GDM1 (cell line): ENCODE results near the gene TMEM252.
A peak's percentile ranks its signal among the peaks of the same experiment; 100 is the strongest.

Experiments used
- DNase-seq: peaks from one replicate; lab custom pipeline; 2025; lab: John Stamatoyannopoulos, UW

The TMEM252 gene, protein sequence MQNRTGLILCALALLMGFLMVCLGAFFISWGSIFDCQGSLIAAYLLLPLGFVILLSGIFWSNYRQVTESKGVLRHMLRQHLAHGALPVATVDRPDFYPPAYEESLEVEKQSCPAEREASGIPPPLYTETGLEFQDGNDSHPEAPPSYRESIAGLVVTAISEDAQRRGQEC

DNA sequence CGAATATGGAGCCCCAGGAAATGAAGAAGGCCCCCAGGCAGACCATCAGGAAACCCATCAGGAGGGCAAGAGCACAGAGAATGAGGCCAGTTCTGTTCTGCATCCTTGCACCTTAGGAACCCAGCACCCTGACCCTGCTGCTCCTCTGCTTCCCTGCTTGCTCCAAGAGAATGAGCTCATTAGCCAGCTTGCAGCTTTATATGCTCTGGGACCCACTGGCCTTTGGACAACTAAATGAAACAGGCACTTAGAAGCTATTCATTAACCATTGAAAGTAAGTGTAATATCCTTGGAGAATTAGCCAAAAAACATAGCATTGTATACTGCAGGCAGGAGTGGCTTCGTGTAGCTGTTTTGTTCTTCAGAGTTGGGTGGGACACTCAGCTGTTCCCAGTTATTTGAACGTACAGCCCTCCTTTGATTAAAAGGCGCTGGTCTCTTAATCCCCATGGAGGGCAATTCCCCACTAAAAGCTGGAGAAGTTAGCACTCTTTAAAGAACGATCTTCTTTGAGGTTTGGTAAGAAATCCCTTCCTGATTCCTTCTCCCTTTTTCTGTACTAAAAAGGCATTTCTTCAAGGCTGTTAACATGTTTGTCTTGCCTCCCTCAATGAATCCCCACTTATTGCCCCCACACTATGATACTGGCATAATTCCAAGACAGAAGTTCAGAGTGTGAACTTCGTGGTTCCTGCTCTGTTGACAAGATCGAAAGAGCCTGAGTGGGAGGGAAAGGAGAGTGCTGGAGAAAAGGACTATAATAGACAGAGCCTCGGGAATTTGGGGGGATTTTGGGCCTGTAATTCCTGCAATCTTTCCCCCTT, at the start of gene TMEM252:
Gene TMEM252, minus strand, starts transcription at position 172 of the 824 bp plus-strand sequence. Its CDS starts 69 bp downstream, at position 103.
- DNase-seq: no peak

DNA sequence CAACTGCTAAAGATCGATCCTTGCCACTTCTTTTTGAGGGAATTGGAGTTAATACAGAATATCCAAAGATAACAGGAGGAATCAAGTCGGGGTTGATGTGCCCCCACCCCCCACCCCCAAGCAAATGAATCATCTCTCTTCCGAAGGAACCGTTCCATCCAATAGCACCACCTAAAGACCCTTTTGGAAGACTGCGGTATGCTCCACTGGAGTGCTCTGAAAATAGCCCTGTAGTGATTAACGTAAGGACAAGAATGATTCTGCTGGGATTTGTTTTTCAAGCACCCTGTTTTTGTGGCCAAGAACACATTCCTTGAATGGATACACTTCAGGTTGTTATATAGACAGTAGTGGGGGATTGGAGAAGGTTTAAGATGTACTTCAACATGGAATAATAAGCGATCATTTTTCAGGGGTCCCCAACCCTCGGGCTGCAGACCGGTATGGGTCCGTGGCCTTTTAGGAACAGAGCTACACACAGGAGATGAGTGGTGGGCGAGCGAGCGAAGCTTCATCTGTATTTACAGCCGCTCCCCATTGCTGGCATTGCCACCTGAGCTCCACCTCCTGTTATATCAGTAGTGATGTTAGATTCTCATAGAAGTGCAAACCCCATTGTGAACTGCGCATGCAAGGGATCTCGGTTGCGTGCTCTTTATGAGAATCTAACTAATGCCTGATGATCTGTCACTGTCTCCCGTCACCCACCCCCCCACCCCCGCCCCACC, 44.5 kb upstream of the TMEM252 start:
- DNase-seq: no peak

DNA sequence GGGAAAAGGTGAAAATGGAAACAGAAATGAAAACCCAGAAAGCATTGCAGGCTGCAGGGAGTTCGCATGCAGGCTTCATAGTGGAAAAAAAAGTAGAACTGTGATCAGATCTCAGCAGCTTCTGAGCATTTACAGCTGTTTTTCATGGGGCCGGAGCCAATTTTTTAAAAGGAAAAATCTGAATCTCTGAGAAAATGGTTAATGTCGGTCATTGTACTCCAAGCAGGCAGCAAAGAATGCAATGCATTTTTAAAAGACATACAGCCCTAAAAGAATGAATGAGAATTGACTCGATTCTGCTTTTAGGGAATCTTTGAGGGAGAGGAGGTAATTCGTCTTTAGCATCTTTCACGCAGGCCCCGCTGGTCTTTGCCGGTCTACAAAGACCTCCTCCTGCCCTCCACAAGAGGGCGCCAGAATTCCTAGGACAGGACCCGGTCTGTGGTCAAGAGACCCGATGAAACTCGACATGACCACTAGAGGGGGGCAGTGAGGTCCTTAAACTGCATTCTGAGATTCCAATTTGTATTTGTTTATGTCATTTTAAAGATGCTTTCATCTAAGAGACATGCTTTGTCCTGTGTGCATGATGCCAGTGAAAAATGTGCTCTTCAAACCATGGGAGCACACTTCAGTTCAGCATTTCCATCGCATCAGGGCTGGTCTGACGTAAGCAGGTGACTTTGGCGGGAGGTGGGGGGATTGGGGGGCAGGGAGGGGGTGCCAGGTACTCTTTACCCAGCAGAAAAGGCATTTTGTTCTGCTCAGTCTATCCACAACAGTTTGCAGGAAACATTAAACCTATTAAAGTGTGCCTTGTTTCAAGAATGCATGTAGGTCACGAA, 43.7 kb upstream of the TMEM252 start:
- DNase-seq: peak; percentile 75

DNA sequence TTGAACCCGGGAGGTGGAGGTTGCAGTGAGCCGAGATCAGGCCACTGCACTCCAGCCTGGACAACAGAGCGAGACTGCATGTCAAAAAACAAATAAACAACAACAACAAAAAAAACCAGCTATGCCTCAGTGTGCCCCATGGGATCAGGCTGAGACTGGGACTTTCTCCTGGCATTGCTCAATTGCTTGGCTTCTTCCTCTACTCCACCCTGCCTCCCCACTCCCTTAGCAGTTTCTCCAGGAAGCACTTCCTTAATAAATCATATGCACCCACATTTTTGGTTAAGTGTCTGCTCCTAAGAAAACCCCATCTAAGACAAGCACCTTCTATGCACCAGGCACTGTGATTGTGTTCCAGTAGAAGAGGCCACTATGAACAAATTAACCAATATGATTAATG, 41.0 kb upstream of the TMEM252 start:
- DNase-seq: no peak

DNA sequence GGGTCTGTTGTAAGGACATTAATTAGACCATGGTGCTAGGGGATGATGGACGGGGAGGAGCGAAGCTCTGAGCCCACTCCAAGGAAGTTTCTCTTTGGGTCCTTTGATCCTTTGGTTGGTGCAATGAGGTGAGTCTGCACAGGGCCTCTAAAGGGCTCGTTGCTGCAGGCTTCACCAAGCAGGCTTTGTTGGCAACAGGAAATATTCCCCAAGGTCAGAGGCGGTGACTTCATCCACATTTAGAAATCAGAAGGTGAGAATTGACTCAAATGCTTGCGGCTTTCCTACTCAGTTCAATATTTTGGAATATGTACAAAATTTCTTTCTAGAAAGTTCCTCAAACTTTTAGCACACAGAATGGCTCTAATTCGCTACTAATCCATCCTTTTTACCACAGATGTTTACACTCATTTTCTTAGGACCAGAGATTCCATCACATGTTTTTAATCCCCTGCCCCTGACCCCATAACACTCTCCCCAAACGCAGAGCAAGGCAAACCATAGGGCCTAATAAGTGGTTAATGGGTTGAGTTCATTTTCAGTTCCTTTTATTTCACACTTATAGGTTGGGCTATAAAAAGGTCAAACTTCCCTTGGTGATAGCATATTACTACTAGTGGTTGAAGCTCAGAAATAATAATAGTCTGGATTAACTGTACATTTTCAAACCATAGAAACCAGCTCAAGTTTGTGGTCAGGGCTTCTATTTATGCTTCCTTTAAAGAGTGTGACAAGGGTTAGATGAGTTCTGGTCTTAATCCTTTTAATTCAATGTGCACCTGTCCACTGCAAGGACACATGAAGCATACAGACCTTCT, 37.3 kb upstream of the TMEM252 start:
- DNase-seq: no peak

DNA sequence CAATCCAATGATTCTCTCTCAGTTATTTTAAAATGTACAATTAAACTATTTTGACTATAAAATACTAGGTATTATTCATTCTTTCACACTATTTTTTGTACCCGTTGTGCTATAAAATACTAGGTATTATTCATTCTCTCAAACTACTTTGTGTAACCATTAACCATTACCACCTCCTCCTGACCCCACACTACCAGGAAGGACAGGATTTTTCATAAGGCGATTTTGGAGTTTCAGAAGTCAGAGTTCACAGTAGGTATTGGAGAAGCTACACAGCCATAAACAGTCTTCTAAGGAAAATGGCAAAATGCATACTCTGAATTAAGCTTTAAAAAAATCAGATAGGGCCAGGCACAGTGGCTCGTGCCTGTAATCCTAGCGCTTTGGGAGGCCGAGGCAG, 35.1 kb upstream of the TMEM252 start:
- DNase-seq: no peak

DNA sequence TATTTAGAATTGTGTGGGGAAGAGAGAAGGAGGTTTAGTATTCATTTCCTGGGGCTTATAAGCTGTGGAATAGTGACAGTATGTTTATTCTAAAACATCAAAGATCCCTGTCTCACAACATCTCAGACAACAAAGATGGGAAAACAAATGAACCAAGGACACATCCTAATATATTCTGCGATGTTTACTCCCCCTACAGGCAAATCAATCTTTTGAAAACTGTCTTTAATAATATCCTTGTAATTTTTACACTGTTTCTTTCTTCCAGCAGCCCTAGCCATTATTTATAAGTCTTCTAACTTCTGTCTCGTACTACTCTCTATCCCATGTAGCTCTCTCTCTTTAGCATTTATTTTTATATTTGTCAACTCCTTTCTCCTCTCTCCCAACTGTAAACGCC, 33.5 kb upstream of the TMEM252 start:
- no peak for DNase-seq

DNA sequence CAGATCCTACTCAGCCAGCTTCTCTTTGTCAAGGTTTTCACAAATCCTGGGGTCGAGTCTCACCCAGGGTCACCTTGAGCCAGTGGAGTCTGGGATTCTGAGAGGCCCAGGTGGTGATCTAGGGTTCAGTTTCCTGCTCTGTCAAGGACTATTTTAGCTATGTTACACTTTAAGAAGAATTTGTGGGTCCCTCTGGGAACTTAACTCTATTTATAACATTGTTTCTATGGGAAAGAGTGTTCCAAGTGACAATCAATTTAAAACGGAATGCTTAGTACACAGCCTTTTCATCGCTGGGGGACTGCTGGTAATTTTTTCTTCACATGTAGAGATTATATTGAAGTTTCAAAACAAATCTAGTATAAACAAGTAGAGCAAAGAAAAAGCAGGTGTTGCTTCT, 26.9 kb upstream of the TMEM252 start:
- no peak for DNase-seq

DNA sequence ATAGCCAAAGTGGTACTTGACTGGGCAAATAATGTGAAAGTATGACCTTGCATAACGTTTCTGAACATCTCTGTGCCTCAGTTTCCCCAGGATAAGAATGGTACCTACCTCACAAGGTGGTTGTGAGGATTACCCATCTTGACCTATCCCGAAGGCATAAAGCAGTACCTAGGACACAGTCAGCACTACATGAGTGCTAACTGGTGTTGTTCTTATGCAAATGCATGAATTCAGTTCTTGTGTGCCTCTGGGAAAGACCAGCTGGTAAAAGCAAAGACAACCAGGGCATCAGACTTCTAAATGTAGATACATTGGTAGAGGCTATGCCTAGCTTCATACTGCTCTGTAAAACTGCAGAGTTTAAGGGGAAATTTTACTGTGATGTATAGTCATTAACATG, 21.8 kb upstream of the TMEM252 start:
- no peak for DNase-seq

DNA sequence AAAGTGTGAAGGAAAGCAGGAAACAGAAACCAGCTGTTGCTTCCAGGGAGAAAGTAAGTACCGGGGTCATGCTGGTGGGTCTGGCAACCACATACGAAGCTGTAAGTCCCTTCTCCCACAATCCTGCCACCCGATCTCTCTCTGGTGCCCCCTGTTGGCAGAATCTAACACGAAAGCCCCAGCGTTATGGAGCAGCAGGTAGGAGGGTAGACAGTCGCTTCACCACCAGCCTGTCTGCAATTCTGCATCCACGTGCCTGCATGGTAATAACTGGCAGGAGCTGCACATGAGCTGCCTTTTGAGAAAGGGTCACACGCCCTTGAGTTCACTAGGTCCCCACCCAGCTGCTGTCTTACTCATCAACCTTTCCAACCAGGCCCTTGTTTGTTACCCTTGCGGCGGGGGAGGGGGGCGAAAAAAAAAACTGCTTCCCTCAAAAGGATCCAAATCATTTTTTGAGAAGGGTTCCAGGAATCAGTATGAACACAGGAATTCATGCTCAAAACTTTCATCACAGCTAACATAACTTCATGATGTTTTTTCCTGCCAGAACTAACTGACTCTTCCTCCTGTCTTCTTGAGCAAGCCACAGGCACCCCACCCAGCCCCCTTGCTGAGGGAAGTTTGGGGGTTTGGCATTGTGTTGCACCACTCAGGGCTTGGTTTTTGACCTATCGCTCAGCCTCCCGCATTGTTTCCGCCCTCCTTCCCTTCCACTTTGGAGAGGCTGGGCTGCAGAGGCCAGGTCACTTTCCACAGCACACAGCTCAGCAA, 19.6 kb upstream of the TMEM252 start:
- peak; percentile 30 for DNase-seq

DNA sequence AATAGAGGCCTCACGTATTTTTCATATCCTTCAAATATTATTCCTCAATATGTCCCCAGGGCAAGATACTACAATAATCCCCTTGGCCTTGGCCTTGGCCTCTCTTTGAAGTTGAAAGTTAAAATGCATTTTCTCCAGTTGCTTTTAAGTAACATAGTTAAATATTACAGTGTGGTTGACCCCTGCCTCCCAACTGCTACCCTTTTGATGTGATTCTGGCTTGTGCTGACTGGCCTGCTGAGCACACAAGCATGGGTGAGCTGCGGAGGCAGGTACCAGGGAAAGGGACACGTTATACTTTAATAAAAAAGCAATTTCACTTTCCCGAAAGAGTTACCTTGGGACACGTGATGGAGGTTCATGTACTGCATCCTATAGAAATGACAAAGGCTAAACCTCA, 17.9 kb upstream of the TMEM252 start:
- DNase-seq: no peak

DNA sequence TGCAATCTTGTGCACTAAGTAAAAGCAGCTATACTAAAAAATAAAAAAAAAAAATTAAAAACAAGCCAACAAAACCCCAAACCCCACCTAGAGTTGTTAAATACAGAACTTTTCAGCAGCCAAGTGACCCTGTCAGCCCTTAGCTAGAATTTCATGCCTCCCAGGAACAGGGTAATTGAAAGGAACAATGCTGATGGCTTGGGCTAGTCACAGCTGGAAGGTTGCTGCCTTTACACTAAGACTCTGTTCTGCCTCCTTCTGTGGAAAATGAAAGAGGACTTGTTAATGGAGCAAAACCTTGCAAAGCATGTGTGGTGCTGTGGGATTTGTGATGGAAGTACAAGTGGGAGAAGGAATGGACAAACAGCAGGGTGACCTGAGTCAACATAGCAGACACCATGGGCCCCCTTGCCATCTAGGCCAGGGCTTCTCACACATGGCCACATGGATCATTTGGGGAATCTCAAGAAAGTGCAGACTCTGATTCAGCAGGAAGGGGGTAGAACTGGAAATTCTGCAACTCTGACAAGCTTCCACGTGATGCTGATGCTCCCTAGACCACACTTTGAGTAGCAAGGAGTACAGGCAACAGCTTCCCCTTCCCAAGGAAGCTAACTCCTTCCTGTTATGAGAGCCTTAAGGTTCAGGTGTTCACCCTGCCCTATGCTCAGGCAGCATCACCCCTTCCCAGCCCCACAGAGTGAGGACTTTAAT, 14.9 kb upstream of the TMEM252 start:
- no peak for DNase-seq

DNA sequence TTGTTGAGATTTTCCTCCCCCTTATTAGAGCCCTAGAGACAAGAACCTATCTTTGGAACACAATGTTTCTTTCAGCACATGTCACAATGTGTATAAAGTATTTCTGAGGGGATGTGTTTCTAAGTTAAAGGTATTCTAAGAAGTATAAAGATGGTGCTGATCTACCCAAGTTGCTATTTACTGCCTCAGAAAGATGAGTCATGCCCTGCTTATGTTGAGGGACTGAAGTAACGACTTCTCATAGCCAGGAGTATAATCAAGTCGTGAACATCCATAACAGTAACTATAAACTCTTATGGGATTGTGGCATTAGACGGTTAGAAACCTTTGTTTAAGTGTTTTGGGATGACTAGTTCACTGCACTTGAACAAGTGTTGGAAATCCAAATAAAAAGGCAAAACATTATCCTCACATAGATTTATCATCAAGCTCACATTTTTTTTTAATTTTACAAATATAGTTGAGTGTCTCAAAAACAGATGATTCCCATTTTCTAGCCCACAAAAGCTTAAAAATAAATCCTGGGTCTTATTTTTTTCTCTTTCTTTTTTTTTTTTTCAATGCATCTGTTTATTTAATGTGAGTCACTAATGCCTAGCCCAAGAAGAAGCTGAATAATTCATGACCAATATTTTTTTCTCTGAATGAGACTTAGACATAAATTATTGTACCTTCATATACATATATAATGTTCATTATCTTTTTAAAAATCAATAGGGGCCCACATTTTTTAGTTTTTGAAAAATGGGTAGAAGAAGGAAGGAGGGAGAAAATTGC, 12.2 kb upstream of the TMEM252 start:
- DNase-seq: no peak

DNA sequence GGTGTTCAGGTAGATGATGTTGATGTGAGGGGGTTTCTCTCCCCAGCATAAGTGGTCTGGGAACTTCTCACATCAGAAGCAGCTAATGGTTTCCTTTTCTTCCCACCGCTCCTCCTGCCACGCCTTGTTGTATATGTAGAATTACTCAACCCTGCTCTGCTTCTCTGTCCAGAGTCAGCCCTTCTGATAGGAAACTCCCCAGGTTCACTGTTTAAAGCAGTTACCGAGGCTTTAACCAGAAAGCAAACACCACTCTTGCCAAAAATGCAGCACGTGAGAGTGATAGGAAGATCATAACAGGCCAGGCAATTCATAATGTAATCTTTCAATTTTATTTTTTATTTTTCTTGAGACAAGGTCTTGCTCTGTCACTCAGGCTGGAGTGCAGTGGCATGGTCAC, 10.5 kb upstream of the TMEM252 start:
- DNase-seq: no peak

DNA sequence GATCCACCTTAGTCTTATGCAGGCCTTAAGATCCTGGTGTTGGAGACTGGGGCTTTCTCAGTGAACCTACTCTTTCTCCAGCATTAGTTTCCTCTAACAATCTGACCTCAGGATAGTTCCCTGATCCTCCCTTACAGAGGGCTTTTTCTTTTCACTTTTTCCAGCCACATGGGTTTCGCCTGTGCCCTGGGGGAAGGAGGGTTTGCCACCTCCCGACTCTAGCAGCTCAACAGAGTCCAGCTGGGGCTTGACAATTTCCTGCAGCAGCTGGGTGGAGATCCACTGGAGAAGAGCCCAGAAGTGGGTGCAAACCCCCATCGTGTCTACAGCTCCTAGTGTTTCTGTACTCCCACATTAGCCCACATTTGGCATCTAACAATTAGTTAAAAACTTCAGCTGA, 7.6 kb upstream of the TMEM252 start:
- no peak for DNase-seq

DNA sequence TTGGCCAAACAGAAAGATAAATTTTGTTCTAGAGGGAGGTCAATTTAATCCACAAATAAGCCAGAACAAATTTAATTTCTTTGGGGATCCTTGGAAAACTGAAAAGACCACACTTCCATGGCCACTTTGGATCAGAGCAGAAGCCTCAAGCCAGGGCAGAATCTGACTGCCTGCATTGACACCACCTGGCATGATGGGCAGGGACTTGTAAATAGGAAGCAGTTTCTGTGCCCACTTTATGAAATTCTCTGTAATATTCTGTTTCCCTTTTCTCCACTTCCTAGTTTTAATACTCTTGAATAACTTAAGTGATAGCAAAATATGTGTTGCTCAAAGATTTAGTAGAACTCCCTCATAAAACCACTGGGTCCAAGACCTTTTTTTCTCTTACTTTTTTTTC, 6.7 kb upstream of the TMEM252 start:
- DNase-seq: no peak

DNA sequence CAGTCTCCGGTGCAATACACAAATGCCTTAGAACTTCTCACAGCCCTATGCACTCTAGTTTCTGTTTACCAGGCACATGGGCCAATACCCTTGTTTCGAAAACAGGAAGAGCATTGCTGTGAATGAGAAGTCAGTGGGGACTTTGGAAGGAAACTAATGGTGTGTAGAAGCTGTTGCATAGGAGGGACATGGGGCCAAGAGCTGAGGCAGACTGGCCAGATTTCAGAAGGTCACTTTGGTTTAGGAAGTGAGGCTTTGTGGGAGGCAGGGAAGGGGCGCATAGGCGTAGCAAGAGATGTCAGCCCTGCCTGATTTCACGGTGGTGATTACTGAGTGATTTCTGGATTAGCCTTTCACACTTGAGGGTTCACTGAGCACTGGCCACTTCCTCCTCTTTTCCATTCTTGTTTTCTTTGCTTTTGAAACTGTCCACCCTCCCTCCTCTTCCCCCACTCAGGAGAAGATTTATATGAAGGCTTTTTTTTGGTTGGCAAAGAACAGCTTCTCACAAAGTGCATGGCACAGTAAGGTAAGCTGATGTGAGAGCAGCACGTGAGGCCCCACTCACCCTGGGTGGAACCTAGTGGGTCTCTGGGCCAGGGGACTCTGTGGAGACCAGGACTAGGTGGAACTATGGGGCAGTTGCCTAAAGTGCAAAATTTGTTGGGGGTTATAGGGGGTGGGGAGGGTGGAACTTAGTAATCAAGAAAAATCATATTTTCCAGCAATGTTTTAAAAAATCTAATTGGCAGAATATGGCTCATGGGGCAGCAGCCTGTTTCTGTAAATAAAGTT, 6.1 kb upstream of the TMEM252 start:
- DNase-seq: no peak

DNA sequence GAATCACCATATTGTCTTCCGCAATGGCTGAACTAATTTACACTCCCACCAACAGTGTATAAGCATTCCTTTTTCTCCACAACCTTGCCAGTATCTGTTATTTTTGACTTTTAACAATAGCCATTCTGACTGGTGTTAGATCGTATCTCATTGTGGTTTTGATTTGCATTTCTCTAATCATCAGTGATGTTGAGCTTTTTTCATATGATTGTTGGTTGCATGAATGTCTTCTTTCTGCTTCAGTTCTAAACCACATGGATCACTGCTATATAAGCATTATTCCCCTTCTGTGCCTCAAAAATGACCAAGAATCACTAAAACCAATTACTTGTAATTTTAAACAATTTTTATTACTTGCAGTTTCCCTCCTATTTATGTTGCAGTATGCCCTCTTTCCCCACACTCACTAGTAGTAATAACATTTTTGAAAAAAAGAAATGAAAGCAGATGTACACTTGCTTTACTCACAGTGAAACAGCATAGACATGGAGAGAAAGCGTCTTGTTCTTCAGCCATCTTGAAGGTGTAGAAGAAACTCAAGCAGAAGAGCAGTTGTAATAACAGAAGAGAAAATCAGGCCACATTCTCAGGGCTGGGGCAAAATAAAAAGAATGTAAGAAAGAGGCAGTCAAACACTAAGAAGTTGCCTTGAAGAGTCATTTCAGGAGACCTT, 4.5 kb upstream of the TMEM252 start:
- no peak for DNase-seq
